GM12878 (cell line): ENCODE measurements around the gene PPIF.

Experiments used
- SIN3A ChIP-seq: IDR thresholded peaks from 2 replicates; pipeline ENCODE4 v1.6.1; 2012; ENCODE audit warnings: low read depth, low read length, improper control_type of control experiment
- ZNF274 ChIP-seq: IDR thresholded peaks from one replicate; pipeline ENCODE4 v1.8.0; 2011; ENCODE audit not compliant: insufficient read length, insufficient read depth
- TF ChIP-seq, protein P1 (sequence below), 3 experiments: IDR thresholded peaks in 2 of 3; conservative IDR thresholded peaks in 1 of 3; 2 replicates each; pipeline ENCODE4 v1.5.1; 2011; ENCODE audit warnings: low read depth in 3 of 3, low read length in 3 of 3, mild to moderate bottlenecking in 3 of 3, control low read depth in 2 of 3, moderate library complexity in 2 of 3, inconsistent platforms in 1 of 3, mixed read lengths in 1 of 3; ENCODE audit not compliant: control insufficient read depth in 2 of 3, insufficient read depth in 1 of 3; ENCODE audit errors: extremely low read depth in 1 of 3

DNA sequence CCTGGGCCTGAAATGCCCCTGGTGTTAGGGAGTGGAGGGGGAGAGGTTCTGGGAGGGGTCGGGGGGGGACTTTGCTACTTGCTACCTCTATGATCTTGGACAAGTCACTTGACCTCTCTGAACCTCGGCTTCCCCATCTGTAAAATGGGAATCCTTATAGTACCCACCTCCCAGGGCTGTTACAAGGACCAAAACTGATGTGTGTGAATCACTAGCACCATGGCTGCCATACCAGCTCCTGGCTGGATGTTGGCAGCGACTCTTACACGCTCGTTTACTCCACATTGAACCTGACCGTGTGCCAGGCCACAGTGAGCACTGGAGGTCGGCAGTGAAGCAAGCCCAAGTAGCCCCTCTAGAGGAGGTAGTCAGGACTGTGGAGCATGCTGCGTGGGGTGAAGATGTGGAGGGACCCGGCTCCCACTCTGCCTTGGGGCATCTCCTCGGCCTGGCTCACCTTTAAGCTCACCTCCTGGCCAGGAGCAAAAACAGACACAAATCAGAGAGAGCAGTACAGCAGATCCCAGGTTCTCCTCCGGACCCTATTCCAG is 28.9 kb downstream of the PPIF start:
- TF ChIP-seq, protein P1, sequence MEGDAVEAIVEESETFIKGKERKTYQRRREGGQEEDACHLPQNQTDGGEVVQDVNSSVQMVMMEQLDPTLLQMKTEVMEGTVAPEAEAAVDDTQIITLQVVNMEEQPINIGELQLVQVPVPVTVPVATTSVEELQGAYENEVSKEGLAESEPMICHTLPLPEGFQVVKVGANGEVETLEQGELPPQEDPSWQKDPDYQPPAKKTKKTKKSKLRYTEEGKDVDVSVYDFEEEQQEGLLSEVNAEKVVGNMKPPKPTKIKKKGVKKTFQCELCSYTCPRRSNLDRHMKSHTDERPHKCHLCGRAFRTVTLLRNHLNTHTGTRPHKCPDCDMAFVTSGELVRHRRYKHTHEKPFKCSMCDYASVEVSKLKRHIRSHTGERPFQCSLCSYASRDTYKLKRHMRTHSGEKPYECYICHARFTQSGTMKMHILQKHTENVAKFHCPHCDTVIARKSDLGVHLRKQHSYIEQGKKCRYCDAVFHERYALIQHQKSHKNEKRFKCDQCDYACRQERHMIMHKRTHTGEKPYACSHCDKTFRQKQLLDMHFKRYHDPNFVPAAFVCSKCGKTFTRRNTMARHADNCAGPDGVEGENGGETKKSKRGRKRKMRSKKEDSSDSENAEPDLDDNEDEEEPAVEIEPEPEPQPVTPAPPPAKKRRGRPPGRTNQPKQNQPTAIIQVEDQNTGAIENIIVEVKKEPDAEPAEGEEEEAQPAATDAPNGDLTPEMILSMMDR (IDR thresholded peaks at IDR 0.05 in 2 of 3, conservative IDR thresholded peaks at IDR 0.05 in 1 of 3; ENCODE audit: control insufficient read depth in 2 of 3, extremely low read depth in 1 of 3, insufficient read depth in 1 of 3, low read depth in 3 of 3, low read length in 3 of 3): no peak
- TF ChIP-seq SIN3A (no peak), ZNF274 (no peak)
